HUDEP-2 (cell line): ENCODE measurements around the gene EEF2KMT.
A peak's percentile ranks its signal among the peaks of the same experiment; 100 is the strongest.
"Not testable (repeated sequence)": the region's sequence is repeated elsewhere in the genome, so short reads cannot be mapped to it uniquely, and the experiment has no call there.

ENCODE experiments used
- DNase-seq, 76 experiments: peaks; one replicate each; lab custom pipeline; 2025; ENCODE audit not compliant: unreplicated experiment in 76 of 76; lab: John Stamatoyannopoulos, UW

Gene EEF2KMT

GRCh38 chr16:5097470-5098220, at the start of gene EEF2KMT:
Gene EEF2KMT, minus strand, starts transcription at chr16:5097795. Its CDS starts 56 bp downstream, at chr16:5097739.
- peak; percentile 38 to 100 (median 98) for DNase-seq

- not testable (repeated sequence) for DNase-seq
Observed at GRCh38 chr16:5144621-5144956, 47.0 kb upstream of the EEF2KMT start.

- DNase-seq, result no peak
Observed at GRCh38 chr16:5143761-5144620, 46.4 kb upstream of the EEF2KMT start.

- DNase-seq, result not testable (repeated sequence)
Observed at GRCh38 chr16:5140151-5140550, 42.6 kb upstream of the EEF2KMT start.

- not testable (repeated sequence) for DNase-seq
Observed at GRCh38 chr16:5134739-5135452, 37.3 kb upstream of the EEF2KMT start.

GRCh38 chr16:5132915-5133600, 35.5 kb upstream of the EEF2KMT start:
- not testable (repeated sequence) for DNase-seq

- not testable (repeated sequence) for DNase-seq
Observed at GRCh38 chr16:5131467-5132004, 33.9 kb upstream of the EEF2KMT start.

- peak in 73 of 76 experiments; percentile 6 to 87 (median 70) for DNase-seq
Observed at GRCh38 chr16:5117300-5118087, 19.9 kb upstream of the EEF2KMT start.

GRCh38 chr16:5116780-5117295, 19.2 kb upstream of the EEF2KMT start:
- DNase-seq, result not testable (repeated sequence)

GRCh38 chr16:5110933-5111332, 13.3 kb upstream of the EEF2KMT start:
- peak in 10 of 76 experiments; percentile 2 to 33 (median 8) for DNase-seq

- no peak for DNase-seq
Observed at GRCh38 chr16:5108505-5109158, 11.0 kb upstream of the EEF2KMT start.

- not testable (repeated sequence) for DNase-seq
Observed at GRCh38 chr16:5105039-5105438, 7.4 kb upstream of the EEF2KMT start.

- not testable (repeated sequence) for DNase-seq
Observed at GRCh38 chr16:5103296-5104032, 5.9 kb upstream of the EEF2KMT start.

GRCh38 chr16:5099174-5099573, 1.6 kb upstream of the EEF2KMT start:
- not testable (repeated sequence) for DNase-seq

- peak in 39 of 76 experiments; percentile 3 to 74 (median 34) for DNase-seq
Observed at GRCh38 chr16:5098221-5099159, 895 bp upstream of the EEF2KMT start.

- peak in 25 of 76 experiments; percentile 5 to 44 (median 21) for DNase-seq
Observed at GRCh38 chr16:5097061-5097469, 530 bp downstream of the EEF2KMT start.
